ENCODE results near the gene LONRF3.
"Not testable (repeated sequence)": the region's sequence is repeated elsewhere in the genome, so short reads cannot be mapped to it uniquely, and the experiment has no call there.

The LONRF3 gene

DNA sequence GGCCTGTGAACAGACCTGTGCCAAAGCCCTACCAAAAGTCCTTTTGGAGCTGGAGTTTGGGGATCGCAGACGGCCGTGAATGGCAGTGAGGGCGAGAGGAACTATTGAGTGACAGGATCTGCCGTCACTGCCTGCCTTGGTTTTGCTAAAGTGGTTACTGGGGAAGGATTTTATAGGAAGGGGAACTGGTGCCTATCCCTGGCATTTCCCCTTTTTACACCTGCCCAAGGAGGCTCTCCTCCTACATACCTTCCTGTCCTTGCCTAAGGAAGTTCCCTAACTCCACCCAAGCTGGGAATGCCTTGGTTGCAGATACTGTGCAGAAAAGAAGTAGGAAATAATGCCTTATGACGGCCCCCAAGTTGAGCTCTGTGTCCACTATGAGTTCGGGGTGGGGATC lies 14.5 kb downstream of the LONRF3 start:
- DNase-seq: no peak

- DNase-seq: no peak
These were observed 15.5 kb downstream of the LONRF3 start for GRCh38 chrX:118989886-118990285.

- DNase-seq: no peak
These were observed 16.3 kb downstream of the LONRF3 start for GRCh38 chrX:118990512-118991227.

- not testable (repeated sequence) for DNase-seq
These were observed 18.2 kb downstream of the LONRF3 start for GRCh38 chrX:118992441-118993121.

GRCh38 chrX:119003462-119003861 lies 29.0 kb downstream of the LONRF3 start:
- no peak for DNase-seq

DNA sequence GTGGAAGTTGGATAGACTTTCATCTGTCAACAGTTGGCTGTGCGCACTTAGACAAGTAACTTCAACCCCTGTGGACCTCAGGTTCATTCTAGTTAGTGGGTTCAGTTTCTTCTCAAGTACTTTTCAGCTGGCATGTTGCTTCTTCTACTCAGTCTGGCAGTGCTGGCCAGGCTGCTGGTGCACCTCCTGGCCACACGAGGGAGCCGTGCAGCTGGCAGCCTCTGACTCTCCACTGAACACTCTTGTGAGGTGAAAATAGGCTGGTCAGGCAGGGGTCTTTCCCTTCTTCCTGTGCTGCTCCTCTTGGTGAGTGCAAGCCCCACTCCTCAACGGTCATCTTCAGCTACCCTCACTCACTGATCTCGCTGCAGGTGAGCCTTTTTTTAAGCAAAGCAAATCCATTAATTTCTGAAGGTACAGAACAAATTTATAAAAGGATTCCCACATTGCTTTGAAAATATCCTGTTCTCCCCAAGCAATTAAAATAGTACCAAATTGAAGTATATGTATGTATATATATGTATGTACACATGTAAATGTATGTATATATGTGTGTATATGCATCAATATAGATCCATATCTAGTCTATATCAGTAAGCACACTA lies 30.6 kb downstream of the LONRF3 start:
- DNase-seq: no peak

- no peak for DNase-seq
These were observed 32.9 kb downstream of the LONRF3 start for GRCh38 chrX:119007189-119007770.

DNA sequence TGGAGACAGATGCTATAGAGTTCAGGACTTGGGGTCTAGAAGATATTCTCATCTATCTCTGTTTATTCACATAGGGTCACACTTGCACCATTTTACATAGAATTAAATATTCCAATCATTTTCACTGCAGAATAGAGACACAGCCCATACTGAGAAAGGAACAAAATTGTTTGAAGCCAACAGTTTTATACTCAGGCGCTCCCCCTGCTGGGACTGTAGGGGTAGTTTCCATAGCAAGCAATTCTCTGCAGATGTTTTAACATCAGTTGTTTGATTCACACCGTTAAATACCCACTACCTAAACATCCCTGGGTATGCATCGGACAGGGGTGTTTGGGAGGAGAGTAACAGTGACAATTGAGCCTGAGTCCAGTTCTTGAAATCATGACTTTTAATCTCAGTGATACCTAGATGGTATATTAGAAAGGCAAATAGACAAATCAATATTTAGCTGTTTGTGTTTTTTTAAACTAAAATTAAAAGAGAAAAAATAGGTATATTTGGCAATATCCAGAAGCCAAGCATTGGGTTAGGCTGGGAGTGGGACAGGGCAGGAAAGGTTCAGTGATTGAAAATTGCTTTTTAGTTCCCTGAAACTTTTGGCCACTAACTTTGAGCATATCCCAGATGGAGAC lies 33.8 kb downstream of the LONRF3 start:
- DNase-seq: no peak

DNA sequence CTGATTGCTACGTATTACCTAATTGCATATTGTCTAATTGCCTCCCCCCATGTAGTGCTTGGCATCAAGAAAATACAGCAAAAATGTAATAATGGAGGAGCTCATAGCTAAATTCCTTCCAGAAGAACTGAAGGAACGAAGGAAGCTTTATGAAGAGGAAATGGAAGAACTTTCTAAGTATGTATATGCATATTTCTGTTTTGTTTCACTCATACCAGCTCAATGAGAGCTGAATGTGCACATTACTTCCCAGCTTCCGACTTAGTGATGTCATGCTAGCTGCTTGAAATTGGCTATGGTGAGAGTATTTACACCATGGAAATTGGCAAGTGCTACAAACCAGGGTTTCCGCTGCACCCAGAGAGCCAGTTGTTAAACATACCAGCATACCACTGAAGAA lies 34.7 kb downstream of the LONRF3 start:
- no peak for DNase-seq

DNA sequence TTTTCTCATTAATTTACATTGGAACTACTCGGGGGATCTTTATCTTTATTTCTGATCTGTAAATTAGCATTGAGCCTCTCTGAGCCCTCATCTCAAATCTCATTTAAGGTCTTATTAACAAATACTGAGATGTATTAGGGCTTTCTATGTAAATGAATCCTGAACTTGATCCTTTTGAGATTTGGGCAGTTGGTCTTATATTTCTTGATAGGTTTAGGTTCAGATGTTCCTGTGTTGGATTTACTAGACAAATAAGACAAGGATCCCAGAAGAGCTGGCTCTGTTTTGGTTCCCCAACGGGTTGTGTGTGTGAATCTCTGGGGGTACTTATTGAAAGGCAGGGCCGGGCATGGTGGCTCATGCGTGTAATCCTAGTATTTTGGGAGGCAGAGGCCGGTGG lies 36.1 kb downstream of the LONRF3 start:
- no peak for DNase-seq

GRCh38 chrX:119013164-119013563 lies 38.7 kb downstream of the LONRF3 start:
- no peak for DNase-seq

DNA sequence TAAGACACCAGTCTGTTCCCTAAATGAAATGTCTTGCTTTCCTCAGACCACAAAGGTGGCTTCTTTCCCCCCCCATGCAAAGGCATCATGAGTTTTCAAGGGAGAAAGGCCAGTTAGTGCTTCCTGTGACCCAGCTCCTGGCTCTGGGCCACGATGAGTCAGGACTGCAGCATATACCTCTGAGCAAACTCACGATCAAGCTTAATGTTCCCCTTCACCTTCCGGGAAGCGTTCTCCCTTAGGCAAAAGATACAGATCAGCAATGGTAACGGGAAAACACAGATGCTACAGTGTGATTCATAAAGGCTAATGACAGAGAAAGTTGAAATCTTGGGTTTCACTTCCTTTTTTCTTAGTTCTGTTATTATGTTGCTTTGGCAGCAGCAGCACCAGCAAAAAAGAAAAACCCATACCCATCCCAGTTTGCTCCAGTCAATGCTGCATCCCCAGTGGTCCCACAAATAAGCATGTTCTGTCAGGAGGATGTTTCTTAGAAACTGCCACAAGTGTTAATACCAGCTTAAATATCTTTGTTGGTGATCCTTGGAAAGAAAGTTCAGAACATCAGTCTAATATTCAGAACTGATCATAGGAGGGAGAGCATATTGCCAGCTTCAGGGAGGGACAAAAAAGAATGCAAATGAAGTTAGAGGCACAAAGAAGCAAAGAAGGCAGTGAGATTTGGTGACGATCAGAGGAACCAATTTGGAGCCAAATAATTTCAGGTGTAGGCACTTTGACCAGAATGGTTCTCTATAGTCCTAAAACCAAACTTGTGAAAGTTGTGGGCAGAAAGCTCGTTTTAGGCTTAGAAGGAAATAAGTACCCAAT lies 41.2 kb downstream of the LONRF3 start:
- DNase-seq: no peak

DNA sequence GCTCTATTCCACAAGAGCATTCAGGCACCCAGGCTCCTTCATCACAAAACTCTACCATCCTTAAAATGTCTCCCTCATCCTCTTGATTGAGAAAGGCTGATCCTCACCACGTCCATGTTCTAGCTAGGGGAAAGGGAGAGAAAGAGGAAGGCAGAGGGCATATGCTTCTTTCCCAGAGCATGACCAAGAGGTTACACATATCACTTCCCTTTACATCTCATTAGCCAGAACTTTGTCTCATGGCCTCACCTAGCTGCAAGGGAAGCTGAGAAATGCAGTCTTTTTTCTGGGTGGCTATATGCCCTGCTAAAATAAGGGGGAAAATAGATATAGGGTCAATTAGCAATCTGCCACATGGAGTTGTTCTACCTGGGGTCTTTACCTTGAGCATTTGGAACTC lies 42.7 kb downstream of the LONRF3 start:
- DNase-seq: no peak

DNA sequence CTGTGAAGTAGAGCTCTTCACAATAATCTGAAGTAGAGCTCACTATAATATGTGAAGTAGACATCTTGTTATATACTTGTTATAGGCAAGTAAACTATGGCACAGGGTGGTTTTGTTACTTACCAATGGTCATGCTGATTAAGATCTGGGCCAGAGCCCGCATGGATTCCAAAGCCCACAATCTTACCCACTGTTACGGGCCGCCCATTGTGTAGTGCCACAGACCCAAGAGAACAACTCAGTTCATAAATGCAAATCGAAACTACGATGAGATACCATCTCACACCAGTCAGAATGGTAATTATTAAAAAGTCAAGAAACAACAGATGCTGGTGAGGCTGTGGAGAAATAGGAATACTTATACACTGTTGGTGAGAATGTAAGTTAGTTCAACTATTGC lies 51.5 kb downstream of the LONRF3 start:
- no peak for DNase-seq

DNA sequence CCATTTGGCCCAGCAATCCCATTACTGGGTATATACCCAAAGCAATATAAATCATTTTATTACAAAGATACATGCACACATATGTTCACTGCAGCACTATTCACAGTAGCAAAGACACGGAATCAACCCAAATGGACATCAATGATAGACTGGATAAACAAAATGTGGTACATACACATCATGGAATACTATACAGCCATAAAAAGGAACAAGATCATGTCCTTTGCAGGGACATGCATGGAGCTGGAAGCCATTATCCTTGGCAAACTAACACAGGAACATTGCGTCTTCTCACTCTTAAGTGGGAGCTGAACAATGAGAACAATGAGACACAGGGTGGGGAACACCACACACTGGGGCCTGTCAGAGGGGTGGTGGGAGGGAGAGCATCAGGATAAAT lies 51.9 kb downstream of the LONRF3 start:
- not testable (repeated sequence) for DNase-seq

DNA sequence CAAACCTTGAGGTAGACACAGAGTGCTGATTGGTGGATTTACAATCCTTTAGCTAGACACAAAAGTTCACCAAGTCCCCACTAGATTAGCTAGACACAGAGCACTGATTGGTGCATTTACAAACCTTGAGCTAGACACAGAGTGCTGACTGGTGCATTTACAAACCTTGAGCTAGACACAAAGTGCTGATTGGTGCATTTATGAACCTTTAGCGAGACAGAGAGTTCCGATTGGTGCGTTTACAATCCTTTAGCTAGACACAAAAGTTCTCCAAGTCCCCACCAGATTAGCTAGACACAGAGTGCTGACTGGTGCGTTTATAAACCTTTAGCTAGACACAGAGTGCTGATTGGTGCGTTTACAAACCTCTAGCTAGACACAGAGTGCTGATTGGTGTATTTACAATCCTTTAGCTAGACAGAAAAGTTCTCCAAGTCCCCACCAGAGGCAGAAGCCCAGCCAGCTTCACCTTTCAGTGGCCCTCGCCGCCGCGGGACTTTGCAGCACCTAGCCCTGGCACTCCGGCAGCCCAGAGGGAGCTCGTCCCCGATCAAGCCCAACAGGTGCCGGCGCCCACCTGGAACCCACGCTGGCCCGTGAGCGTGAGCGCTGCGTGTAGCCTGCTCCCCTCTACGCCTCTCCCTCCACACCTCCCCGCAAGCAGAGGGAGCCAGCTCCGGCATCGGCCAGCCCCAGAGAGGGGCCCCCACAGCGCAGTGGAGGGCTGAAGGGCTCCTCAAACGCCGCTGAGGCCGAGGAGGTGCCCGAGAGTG lies 53.7 kb downstream of the LONRF3 start:
- DNase-seq: not testable (repeated sequence)

GRCh38 chrX:119028733-119029330 lies 54.4 kb downstream of the LONRF3 start:
- no peak for DNase-seq

DNA sequence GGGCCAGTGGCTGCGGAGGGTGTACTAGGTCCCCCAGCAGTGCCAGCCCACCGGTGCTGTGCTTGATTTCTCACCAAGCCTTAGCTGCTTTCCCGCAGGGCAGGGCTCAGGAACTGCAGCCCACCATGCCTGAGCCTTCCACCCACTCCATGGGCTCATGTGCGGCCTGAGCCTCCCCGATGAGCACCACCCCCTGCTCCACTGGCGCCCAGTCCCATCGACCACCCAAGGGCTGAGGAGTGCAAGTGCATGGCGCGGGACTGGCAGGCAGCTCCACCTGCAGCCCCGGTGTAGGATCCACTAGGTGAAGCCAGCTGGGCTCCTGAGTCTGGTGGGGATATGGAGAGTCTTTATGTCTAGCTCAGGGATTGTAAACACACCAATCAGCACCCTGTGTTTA lies 55.2 kb downstream of the LONRF3 start:
- not testable (repeated sequence) for DNase-seq

DNA sequence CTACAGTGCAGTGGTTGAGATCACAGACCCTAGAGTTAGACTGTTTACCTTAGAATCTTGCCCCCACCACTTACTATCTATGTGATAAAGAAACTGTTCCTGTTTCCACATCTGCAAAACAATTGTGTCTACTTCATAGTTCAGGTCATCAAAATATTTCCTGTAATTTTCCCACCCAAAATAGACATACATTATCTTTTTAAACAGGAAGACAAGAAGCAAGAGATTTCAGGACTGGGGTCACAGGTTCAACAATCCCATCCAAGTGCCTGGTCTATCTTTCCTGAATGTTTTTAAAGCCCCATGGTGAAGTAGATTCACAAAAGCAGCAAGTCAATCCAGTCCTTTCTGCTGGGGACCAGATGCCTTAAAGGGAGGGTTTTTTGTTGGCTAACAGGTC lies 56.6 kb downstream of the LONRF3 start:
- DNase-seq: no peak

DNA sequence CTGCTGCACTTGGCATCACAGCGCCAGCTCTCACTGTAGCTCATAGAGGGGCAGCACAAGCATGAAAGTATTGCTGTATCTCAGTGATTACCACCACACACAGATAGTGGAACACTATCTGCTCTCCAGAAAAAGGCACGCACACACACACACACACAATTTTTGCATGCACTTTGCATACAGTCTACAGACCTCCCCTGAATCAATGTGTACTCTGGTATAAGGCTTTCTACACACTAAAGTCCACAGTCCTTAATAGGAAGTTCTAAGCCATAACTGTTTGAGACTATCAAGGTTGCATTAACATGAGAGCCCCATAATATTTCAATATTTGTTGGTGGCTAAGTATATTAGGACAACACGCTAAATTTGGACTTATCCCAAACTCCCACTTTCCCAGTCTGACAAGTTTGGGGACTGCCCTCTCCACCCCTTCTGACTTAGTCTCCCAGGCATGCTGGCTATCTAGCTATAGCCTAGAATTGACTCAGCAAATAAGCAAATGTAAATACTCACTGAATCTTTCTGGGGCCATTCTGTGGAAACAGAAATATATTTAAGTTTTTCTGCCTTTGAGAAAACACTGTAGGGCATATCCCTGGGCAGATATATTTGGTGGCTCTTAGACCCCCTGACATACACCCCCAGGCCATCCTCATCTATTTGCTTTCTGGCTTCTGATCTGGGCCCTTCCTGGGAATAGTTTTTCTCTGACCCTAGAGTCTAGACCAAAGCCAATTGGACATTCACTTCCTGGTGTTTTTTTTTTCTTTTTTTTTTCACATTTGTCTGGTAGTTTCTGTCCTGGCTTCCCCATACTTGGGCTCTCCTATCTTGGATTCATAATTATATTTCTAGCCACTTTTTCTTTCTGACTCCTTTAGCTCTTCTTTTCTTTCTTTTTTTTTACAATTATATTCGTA lies 62.0 kb downstream of the LONRF3 start:
- no peak for DNase-seq
